Skeletal muscle satellite cell (primary cell): ENCODE data around the gene ZNRF3.
A peak's percentile ranks its signal among the peaks of the same experiment; 100 is the strongest.

ENCODE experiments used
- H3K27me3 ChIP-seq: 2 replicates; pipeline ENCODE4 v1.7.0; 2013; ENCODE audit warnings: low read length; ENCODE audit not compliant: control insufficient read depth, insufficient read depth
- H3K36me3 ChIP-seq: 2 replicates; pipeline ENCODE4 v1.7.0; 2013; ENCODE audit warnings: mild to moderate bottlenecking, control low read depth, low read length; ENCODE audit not compliant: insufficient read depth
- H3K4me1 ChIP-seq: 2 replicates; pipeline ENCODE4 v1.7.0; 2013; ENCODE audit warnings: low read length; ENCODE audit not compliant: control insufficient read depth, insufficient read depth
- H3K4me2 ChIP-seq: 2 replicates; pipeline ENCODE4 v1.7.0; 2013; ENCODE audit warnings: mild to moderate bottlenecking, low read length
- H3K4me3 ChIP-seq: 2 replicates; pipeline ENCODE4 v1.7.0; 2013; ENCODE audit warnings: low read length
- H3K9ac ChIP-seq: 2 replicates; pipeline ENCODE4 v1.7.0; 2013; ENCODE audit warnings: mild to moderate bottlenecking, low read depth, low read length, moderate library complexity
- H3K9me3 ChIP-seq: replicated peaks from 2 replicates; pipeline ENCODE4 v1.7.0; 2013; ENCODE audit warnings: mild to moderate bottlenecking, control low read depth, low read length

Gene ZNRF3

DNA sequence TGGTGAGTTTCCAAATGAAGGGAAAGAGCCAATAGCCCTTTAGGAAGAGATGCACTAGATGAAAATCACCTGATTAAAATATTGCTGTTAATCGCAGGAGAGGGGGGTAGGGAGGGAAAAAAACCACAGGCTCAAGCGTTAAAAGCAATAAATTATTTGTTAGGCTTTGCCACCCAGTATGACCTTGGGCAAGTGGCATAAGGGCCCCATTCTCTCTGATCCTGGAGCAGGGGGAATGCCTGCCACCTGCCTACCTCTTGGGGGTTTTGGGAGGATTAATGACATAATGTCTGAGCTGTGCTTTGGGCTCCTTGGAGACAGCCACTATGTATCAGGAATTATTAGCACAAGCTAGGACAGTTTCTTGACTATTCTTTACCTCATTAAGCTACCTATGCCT is 80.0 kb downstream of the ZNRF3 start:
- H3K4me1 ChIP-seq = no peaks in the 10 kb centered on the region
- H3K9ac ChIP-seq = no peak overlapping the region
- no peak overlapping the region for H3K4me3 ChIP-seq
- no peaks in the 10 kb centered on the region for H3K27me3 ChIP-seq
- no peaks in the 10 kb centered on the region for H3K9me3 ChIP-seq
- no peaks in the 10 kb centered on the region for H3K36me3 ChIP-seq
- H3K4me2 ChIP-seq = no peak overlapping the region

DNA sequence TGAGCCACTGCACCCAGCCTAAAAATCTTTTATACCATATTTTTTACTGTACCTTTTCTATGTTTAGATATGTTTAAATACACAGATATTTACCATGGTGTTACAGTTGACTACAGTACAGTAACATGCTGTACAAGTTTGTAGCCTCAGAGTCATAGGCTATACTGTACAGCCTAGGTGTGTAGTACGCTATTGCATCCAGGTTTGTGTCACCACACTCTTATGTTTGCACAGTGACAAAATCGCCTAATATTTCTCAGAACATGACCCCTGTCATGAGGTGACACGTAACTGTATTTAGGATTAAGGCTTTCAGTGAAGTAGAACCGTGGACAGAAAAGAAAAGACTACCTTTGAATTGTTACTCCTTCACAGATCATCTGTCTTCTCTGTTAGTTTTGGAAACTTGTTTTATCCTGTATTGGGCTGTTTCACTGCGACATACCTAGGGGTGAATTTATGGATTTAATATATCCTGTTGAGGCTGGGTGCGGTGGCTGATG is 83.8 kb downstream of the ZNRF3 start:
- no peak overlapping the region for H3K4me3 ChIP-seq
- H3K27me3 ChIP-seq = no peaks in the 10 kb centered on the region
- no peaks in the 10 kb centered on the region for H3K36me3 ChIP-seq
- no peaks in the 10 kb centered on the region for H3K9me3 ChIP-seq
- no peak overlapping the region for H3K4me2 ChIP-seq
- no peak overlapping the region for H3K9ac ChIP-seq
- peaks cover 4% of the 10 kb centered on the region for H3K4me1 ChIP-seq

DNA sequence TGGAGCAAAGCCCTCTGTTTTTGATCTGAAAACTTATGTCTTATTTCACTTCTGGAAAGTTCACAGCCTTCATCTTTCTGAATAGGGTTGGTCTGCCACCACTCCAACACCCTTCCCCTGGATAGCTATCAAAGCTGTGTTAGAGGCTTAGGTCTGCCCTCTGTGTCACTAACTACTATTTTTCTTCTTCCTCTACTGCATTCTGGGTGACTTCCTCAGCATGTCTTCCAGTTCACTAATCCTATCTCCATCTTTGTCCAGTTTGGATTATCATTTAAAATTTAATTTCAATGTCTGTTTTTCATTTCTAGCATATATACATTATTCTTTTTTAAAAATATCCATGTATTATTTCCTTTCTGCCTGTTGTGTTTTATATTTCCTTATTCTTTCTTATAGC is 84.6 kb downstream of the ZNRF3 start:
- Histone ChIP-seq H3K4me2 (no peak overlapping the region), H3K9ac (no peak overlapping the region), H3K4me3 (no peak overlapping the region), H3K36me3 (no peaks in the 10 kb centered on the region), H3K4me1 (peaks cover 4% of the 10 kb centered on the region), H3K27me3 (no peaks in the 10 kb centered on the region), H3K9me3 (no peaks in the 10 kb centered on the region)

DNA sequence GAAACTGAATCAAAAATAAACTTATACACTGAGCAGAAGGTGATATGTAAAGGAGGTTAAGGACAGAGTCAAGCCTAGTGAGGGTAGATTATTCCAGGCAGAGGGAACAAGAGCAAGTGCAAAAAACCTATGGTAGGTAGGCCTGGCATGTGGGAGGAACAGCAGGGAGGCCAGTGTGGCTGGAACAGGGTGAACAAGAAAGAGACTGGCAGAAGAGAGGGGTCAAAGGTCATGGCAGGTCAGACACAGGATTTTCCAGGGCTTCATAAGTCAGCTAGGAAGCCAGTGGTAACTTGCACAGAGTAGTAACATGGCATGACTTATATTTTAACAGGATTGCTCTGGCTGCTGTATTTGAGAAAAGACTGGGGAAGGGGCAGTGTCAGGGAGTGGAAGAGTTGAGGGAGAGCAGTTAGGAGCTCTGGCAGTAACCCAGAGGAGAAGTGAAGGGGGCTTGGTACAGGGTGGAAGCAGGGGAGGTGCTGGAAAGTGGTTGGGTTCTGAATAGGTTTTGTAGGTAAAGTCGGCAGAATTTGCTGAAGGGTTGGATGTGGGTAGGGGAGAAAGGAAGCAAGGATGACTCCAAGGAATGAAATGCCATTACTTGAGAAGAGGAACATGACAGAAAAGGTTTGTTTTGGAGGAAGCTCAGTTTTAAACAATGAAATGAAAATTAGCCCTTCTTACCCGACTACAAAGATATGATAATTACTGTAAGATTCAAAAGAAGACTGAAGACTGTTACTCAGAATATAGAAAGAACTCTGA is 86.2 kb downstream of the ZNRF3 start:
- no peak overlapping the region for H3K4me3 ChIP-seq
- peaks cover 4% of the 10 kb centered on the region for H3K4me1 ChIP-seq
- H3K36me3 ChIP-seq = no peaks in the 10 kb centered on the region
- H3K27me3 ChIP-seq = no peaks in the 10 kb centered on the region
- H3K9ac ChIP-seq = no peak overlapping the region
- no peaks in the 10 kb centered on the region for H3K9me3 ChIP-seq
- no peak overlapping the region for H3K4me2 ChIP-seq

GRCh38 chr22:28973352-28973751 is 90.0 kb downstream of the ZNRF3 start:
- no peaks in the 10 kb centered on the region for H3K27me3 ChIP-seq
- no peaks in the 10 kb centered on the region for H3K9me3 ChIP-seq
- H3K9ac ChIP-seq = no peak overlapping the region

DNA sequence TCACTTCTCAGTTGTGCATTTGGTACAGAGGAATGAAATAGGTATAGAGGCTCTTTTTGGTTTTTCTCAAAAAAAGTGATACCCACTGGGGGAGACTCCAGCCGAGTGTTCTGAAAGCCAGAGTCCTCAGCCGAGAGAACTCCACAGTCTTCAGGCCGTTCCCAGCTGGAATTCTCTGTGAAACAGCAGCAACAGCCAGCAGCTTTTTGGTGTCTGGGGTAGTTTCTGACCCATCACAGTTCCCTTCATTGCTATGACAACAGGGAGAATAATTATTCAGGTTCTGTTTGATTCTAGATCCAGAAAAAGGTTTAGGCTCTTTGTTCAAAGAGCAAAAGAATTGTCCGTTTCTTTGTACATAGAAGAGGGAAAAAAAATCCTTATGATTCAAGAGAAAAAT is 93.7 kb downstream of the ZNRF3 start:
- Histone ChIP-seq H3K36me3 (no peaks in the 10 kb centered on the region), H3K9me3 (no peaks in the 10 kb centered on the region), H3K4me3 (peak overlapping the region; percentile 58), H3K4me2 (peak overlapping the region; percentile 82), H3K9ac (peak overlapping the region; percentile 47), H3K4me1 (peaks cover 36% of the 10 kb centered on the region), H3K27me3 (no peaks in the 10 kb centered on the region)

More at GRCh38 chr22:28973352-28973751, 90.0 kb downstream of the ZNRF3 start:
- no peak overlapping the region for H3K4me3 ChIP-seq
- H3K4me1 ChIP-seq = peaks cover 30% of the 10 kb centered on the region
- no peaks in the 10 kb centered on the region for H3K36me3 ChIP-seq
- no peak overlapping the region for H3K4me2 ChIP-seq

- Histone ChIP-seq H3K36me3 (no peaks in the 10 kb centered on the region), H3K4me3 (peak overlapping the region; percentile 58), H3K4me1 (peaks cover 36% of the 10 kb centered on the region), H3K9me3 (no peaks in the 10 kb centered on the region), H3K27me3 (no peaks in the 10 kb centered on the region), H3K4me2 (peak overlapping the region; percentile 82), H3K9ac (peak overlapping the region; percentile 47)
Measured at GRCh38 chr22:28977481-28977971, 94.2 kb downstream of the ZNRF3 start.

DNA sequence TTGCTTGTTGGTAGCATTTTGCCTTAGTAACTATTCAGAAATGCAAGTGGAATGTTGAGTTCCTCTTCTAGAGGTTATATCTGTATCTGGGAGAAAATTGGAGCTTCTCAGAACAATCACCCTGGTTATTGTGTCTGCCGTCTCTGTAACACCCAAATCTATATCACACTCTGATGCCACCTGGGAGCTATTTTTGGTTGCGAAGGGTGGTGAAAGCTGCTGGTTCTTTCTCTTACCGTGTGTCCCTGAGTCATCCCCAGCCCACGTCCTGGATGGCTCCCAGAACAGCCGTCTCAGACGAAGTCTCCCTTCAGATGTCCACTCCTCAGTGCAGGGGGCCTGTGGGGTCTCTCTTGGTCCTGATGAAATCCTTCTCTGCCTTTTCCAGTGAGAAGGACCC is 94.8 kb downstream of the ZNRF3 start:
- Histone ChIP-seq H3K27me3 (no peaks in the 10 kb centered on the region), H3K4me3 (peak overlapping the region; percentile 58), H3K9ac (peak overlapping the region; percentile 47), H3K4me2 (peak overlapping the region; percentile 82), H3K4me1 (peaks cover 36% of the 10 kb centered on the region), H3K36me3 (no peaks in the 10 kb centered on the region), H3K9me3 (no peaks in the 10 kb centered on the region)

DNA sequence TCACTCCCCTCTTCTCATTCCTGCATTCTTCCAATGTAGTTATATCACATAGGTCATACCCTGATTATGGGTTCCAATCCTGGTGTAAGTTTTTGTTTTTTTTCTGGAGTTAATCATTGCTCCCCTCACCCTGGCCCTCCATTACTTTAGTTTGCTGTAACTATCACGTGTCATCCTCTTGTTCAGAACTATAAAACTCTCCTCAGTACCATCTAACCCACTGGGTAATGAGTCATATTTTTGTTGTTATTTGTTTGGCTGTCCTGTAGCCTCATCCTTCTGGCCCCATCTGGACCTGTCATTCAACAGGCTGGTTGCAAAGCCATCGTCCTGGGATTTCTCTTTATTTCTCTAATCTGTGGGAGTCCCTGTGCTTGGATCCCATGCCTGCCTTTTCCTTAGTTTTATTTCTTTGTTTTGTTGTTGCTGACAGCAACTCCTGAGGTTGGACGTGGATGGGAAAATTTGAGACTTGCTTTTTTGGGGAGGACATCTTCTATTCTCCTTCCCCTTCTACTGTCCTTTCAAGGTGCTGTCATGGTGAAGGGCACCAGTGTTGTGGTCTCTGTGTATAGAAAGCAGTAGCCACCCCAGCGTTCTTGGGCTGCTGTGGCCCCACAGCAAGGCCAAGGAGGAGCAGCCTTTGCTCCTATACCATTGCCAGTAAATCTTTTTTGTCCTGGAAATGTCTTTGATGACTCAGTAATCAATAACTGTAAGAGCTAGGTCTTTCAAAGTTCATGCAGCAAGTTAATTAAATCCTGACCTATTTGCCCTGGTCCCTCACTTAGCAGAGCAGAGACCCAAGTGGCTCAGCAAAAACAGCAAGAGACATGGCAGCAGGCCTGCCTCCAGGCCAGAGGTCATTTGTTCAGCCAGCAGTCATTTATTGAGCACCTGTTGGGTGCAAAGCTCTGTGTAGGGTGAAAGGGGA is 95.8 kb downstream of the ZNRF3 start:
- Histone ChIP-seq H3K4me2 (peak overlapping the region; percentile 82), H3K9ac (no peak overlapping the region), H3K4me3 (no peak overlapping the region), H3K27me3 (no peaks in the 10 kb centered on the region), H3K36me3 (no peaks in the 10 kb centered on the region), H3K4me1 (peaks cover 46% of the 10 kb centered on the region), H3K9me3 (no peaks in the 10 kb centered on the region)

DNA sequence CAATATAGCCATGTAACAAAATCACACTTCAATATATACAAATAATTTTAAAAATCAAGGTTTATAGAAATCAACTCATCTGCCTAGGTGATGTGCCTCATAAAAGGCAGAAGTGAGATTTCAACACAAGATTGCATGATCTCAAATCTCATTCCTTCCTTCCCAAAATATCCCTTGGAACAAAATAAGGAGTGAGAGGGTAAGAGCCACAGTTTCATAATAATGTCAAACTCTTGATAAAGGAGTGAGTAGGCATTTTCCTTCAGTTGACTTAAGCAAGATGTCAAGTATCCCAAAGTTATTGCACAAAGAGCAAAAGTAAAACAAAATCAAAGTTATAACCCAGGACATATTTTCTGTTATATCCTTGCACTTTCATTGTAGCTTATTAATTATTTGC is 97.0 kb downstream of the ZNRF3 start:
- Histone ChIP-seq H3K27me3 (no peaks in the 10 kb centered on the region), H3K4me1 (peaks cover 54% of the 10 kb centered on the region)

DNA sequence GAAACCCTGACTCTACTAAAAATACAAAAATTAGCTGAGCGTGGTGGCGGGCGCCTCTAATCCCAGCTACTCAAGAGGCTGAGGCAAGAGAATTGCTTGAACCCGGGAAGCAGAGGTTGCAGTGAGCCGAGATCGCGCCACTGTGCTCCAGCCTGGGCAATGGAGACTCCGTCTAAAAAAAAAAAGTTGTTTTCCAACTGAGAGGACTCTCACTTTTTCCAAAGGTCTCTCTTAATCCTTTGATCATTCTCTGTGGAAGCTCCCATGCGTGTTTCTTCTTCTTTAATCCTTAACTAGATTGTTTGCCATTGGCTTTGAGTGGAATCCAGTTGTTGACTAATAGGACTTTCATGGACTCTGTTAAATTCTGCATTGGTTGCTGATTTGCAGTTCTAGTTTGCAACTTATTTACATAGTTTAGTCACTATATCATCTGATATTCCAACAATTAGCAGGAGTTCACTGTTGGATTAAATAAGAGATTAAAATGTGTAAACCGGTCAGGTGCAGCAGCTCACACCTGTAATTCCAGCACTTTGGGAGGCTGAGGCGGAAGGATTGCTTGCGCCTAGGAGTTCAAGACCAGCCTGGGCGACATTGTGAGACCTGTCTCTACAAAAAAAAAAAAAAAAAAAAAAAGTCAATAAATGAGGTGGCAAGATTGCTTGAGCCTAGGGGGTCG is 98.6 kb downstream of the ZNRF3 start:
- no peak overlapping the region for H3K4me2 ChIP-seq
- no peak overlapping the region for H3K4me3 ChIP-seq
- H3K36me3 ChIP-seq = no peaks in the 10 kb centered on the region
- peaks cover 43% of the 10 kb centered on the region for H3K4me1 ChIP-seq
- H3K27me3 ChIP-seq = no peaks in the 10 kb centered on the region
- H3K9ac ChIP-seq = no peak overlapping the region
- no peaks in the 10 kb centered on the region for H3K9me3 ChIP-seq

More for the DNA sequence above, 97.0 kb downstream of the ZNRF3 start:
- Histone ChIP-seq H3K36me3 (no peaks in the 10 kb centered on the region), H3K9ac (no peak overlapping the region), H3K4me3 (no peak overlapping the region), H3K9me3 (no peaks in the 10 kb centered on the region), H3K4me2 (no peak overlapping the region)
